GM18511 (cell line): ENCODE data around the gene PTGFRN.
"Not testable (repeated sequence)": the region's sequence is repeated elsewhere in the genome, so short reads cannot be mapped to it uniquely, and the experiment has no call there.

Experiments used
- ATAC-seq: cut with Tn5 transposase; IDR thresholded peaks from one replicate; pipeline ENCODE4 v1.9.1; 2021; ENCODE audit warnings: mild to moderate bottlenecking, moderate library complexity; ENCODE audit not compliant: unreplicated experiment

The PTGFRN gene

GRCh38 chr1:116909512-116910378 lies at the start of gene PTGFRN:
Gene PTGFRN (plus strand): TSS chr1:116909916. CDS start chr1:116910204, 288 bp downstream.
- ATAC-seq: no peak

- not testable (repeated sequence) for ATAC-seq
Observed at GRCh38 chr1:116860167-116860566, 49.5 kb upstream of the PTGFRN start.

GRCh38 chr1:116861137-116861536 lies 48.6 kb upstream of the PTGFRN start:
- no peak for ATAC-seq

- not testable (repeated sequence) for ATAC-seq
Observed at GRCh38 chr1:116863031-116863430, 46.7 kb upstream of the PTGFRN start.

- not testable (repeated sequence) for ATAC-seq
Observed at GRCh38 chr1:116866478-116866877, 43.2 kb upstream of the PTGFRN start.

GRCh38 chr1:116868385-116868784 lies 41.3 kb upstream of the PTGFRN start:
- ATAC-seq: no peak

GRCh38 chr1:116869611-116870010 lies 40.1 kb upstream of the PTGFRN start:
- no peak for ATAC-seq

DNA sequence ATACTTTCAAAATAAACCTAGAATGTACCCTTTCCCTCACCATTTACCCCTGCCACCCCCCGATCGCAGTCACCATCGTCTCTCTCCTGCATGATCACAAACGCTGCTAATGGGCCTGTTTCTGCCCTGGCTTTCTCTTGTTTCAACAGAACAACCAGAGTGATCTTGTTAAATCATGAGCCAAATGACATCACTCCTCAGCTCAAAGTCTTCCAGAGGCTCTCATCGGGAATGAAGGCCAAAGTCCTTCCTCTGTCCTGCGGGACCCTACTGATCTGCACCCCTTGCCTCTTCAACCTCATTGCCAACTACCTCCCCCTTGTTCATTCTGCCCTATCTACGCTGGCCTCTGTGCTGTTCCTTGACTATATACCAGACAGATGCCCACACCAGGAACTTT lies 39.4 kb upstream of the PTGFRN start:
- no peak for ATAC-seq

- no peak for ATAC-seq
Observed at GRCh38 chr1:116871779-116872146, 38.0 kb upstream of the PTGFRN start.

GRCh38 chr1:116873680-116874271 lies 35.9 kb upstream of the PTGFRN start:
- ATAC-seq: no peak

GRCh38 chr1:116874733-116875249 lies 34.9 kb upstream of the PTGFRN start:
- ATAC-seq: no peak

GRCh38 chr1:116875391-116875790 lies 34.3 kb upstream of the PTGFRN start:
- ATAC-seq: no peak

GRCh38 chr1:116875946-116876345 lies 33.8 kb upstream of the PTGFRN start:
- not testable (repeated sequence) for ATAC-seq

- no peak for ATAC-seq
Observed at GRCh38 chr1:116877141-116877818, 32.4 kb upstream of the PTGFRN start.

GRCh38 chr1:116878804-116879477 lies 30.8 kb upstream of the PTGFRN start:
- ATAC-seq: peak; percentile 75

- ATAC-seq: no peak
Observed at GRCh38 chr1:116879478-116880133, 30.1 kb upstream of the PTGFRN start.

DNA sequence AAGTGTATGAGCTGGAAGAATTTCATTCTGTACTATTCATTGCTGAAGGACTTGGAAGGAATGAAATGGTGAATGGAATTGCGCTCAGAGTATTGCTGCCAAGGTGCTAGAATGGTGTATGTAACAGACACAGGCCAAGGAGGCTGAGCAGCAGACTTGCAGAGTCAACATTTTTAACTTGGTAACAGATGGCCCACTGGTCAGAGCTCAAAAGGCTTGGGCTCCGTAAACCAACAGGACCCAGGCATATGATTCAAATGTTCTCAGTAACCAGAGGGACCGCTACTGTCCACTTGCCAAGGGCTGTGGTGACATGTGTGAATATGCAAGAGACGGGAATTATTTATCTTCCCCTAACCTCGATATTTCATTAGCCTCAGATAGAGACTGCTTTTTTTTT lies 28.8 kb upstream of the PTGFRN start:
- ATAC-seq: no peak

DNA sequence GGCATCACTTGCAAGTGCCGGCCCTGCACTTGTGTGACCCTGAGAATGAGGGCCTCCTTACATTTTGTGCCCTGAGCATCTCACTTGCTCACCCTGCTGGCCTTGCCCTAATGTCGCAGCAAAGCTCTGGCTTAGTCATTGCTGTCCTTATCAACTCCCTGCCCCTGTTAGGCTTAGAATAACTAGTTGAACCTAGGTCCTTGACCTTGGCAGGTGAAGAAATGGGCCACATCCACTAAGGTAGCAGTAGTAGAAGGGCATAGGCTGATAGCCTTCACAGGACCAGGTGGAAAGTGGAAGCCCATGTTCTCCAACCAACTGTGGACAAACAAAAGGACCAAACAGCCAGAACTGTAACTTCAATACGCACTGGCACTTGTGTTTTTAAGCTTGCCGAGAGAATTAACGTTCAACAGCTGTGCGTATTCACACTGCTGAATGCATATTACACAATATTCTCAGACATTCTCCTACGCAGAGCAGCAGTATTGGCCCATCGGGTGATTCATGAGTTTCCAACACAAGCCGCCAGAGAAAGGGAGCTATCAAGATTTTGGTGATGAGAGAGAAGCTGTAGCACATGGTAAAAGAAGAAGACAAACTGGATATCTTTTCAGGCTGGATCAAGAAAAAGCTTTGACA lies 27.7 kb upstream of the PTGFRN start:
- ATAC-seq: no peak

DNA sequence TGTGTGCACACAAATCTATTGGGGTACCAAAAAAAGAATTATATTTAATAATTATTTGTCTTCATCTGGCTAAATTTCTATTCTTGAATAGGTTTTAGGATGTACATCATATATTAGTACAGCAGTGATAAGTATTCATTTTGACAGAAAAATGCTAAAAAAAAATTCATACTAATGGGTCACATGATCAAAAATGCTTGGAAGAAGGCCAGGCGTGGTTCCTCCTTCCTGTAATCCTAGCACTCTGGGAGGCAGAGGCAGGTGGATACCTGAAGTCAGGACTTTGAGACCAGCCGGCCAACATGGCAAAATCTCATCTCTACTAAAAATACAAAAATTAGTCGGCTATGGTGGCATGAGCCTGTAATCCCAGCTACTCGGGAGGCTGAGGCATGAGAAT lies 26.9 kb upstream of the PTGFRN start:
- no peak for ATAC-seq

DNA sequence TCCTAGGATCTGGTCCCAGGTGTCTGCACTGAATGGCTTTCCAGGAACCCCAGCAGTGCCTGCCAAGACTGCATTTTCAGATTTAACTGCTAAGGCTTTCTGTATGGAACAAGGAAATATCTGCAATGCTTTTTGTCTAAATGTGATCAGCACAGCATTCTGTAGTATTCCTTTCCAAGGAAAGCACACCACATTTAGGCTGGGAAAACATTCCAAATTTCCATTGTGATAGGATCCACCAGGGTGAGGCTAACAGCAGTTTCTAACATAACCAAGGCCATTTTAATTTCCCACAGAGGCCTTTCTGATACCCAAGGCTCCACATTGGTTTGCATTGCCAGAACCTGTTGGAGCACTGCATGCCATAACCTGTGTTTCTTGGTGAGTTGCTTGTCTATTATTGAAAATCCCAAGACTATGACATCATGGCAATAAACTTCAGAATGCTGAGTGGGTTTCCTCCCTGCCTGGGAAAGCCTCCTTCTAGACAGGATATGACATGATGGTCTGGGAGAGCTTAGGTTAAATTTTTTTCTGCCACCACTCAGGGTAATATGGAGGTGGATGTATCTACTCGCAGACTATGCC lies 23.3 kb upstream of the PTGFRN start:
- no peak for ATAC-seq
